Left lobe of liver (tissue), 2 donors: Measurements from ENCODE around the gene KRT71. TPM values are rescaled to one million over a fixed set of nuclear protein-coding genes. Genes with fewer than 3 reads are reported as not detected.
"Not testable (repeated sequence)": the region's sequence is repeated elsewhere in the genome, so short reads cannot be mapped to it uniquely, and the experiment has no call there.

Experiments
- ATAC-seq: fragments of 200-7000 bp; cut with Tn5 transposase; one replicate; pipeline ENCODE4 v1.9.1; 2020; ENCODE audit warnings: mild to moderate bottlenecking, moderate library complexity
- DNase-seq: peaks from one replicate; pipeline ENCODE4 v3.0.0-alpha.2; 2020; ENCODE audit warnings: low spot score
- total RNA-seq: library from RNA; stranded (reverse); gene quantifications from one replicate; pipeline ENCODE4 v1.2.1, GENCODE V29; 2021
- donor health status: DM: no; HTN: no; CAD: no; lungs with moderate emphysema.
- donor health status: DM: no; HTN: yes; CAD: no.

Gene KRT71
- total RNA-seq, 1 donor from 2014 or later, result not detected

- no peak for ATAC-seq
- DNase-seq, result peak; percentile 34
Observed at GRCh38 chr12:52522346-52523011, 30.5 kb downstream of the KRT71 start.

GRCh38 chr12:52521568-52522266 is 31.2 kb downstream of the KRT71 start:
- no peak for ATAC-seq
- peak; percentile 19 for DNase-seq

GRCh38 chr12:52521175-52521567 is 31.8 kb downstream of the KRT71 start:
- ATAC-seq (no peak), DNase-seq (peak; percentile 26)

GRCh38 chr12:52519826-52520662 is 32.9 kb downstream of the KRT71 start, which contains the start of gene KRT5:
Gene KRT5, minus strand, starts transcription at chr12:52520394. Its CDS starts 98 bp downstream, at chr12:52520296.
- ATAC-seq (no peak), DNase-seq (peak; percentile 42)

- DNase-seq, result no peak
- no peak for ATAC-seq
Observed at GRCh38 chr12:52519387-52519703, 33.6 kb downstream of the KRT71 start.

GRCh38 chr12:52518574-52519386 is 34.2 kb downstream of the KRT71 start:
- ATAC-seq, result no peak
- peak; percentile 36 for DNase-seq

- DNase-seq (no peak), ATAC-seq (no peak)
Observed at GRCh38 chr12:52517888-52518287, 35.1 kb downstream of the KRT71 start.

GRCh38 chr12:52517005-52517835 is 35.7 kb downstream of the KRT71 start:
- ATAC-seq (no peak), DNase-seq (no peak)

- ATAC-seq (peak; percentile 70), DNase-seq (peak; percentile 35)
Observed at GRCh38 chr12:52515927-52516831, 36.8 kb downstream of the KRT71 start.

GRCh38 chr12:52515319-52515646 is 37.7 kb downstream of the KRT71 start:
- ATAC-seq (no peak), DNase-seq (no peak)

GRCh38 chr12:52514471-52515318 is 38.2 kb downstream of the KRT71 start:
- DNase-seq, result peak; percentile 35
- ATAC-seq, result no peak

GRCh38 chr12:52513736-52514135 is 39.2 kb downstream of the KRT71 start:
- no peak for DNase-seq
- no peak for ATAC-seq

- DNase-seq (peak; percentile 19), ATAC-seq (no peak)
Observed at GRCh38 chr12:52508211-52508610, 44.7 kb downstream of the KRT71 start.

- DNase-seq, result peak; percentile 15
- peak; percentile 81 for ATAC-seq
Observed at GRCh38 chr12:52506858-52507715, 45.9 kb downstream of the KRT71 start.

- DNase-seq (no peak), ATAC-seq (no peak)
Observed at GRCh38 chr12:52502877-52503276, 50.1 kb downstream of the KRT71 start.

GRCh38 chr12:52501490-52501889 is 51.5 kb downstream of the KRT71 start:
- ATAC-seq (no peak), DNase-seq (no peak)

- DNase-seq, ATAC-seq: not testable (repeated sequence)
Observed at GRCh38 chr12:52500574-52500973, 52.4 kb downstream of the KRT71 start.
